Measurements from ENCODE around the gene BICDL1. TPM values are rescaled to one million over a fixed set of nuclear protein-coding genes. Genes with fewer than 3 reads are reported as not detected.

Gene BICDL1
- total RNA-seq, 1 experiment from 2014 or later = 14.2 TPM

DNA sequence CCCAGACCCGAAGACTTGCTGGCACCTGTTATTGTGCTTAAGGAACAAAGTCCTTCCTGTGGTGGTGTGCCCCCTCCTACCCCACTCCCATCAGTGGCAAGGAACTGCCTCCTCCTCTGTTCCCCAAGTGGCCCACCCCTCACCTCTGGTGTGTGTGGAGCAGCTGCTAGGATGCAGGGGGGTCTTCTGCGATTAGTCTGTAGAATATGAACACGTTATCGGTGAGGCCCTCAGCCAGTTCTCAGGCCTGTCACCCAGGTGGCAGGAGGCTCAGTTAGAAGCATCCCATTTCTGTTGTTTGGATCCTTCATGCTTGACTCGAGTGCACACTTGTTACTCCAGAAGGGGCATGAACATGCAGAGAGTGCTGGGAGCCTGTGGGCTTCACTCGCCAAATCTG, 88.2 kb downstream of the BICDL1 start:
- no peaks in the 10 kb centered on the region for H3K9me3 ChIP-seq
- Mint-ChIP-seq H3K27ac (ENCODE audit: unreplicated experiment) (no peak overlapping the region), H3K4me1 (ENCODE audit: low read depth, unreplicated experiment) (peaks cover 17% of the 10 kb centered on the region), H3K27me3 (ENCODE audit: insufficient read depth, unreplicated experiment) (no peaks in the 10 kb centered on the region), H3K4me3 (ENCODE audit: unreplicated experiment) (no peak overlapping the region), H3K9me3 (ENCODE audit: unreplicated experiment) (no peaks in the 10 kb centered on the region), H3K36me3 (ENCODE audit: insufficient read depth, unreplicated experiment) (no peaks in the 10 kb centered on the region)
- CTCF ChIA-PET = no interaction called here
- H3K27me3 ChIP-seq (replicated peaks; ENCODE audit: control insufficient read depth, insufficient read depth, low read length) = no peaks in the 10 kb centered on the region
- intact Hi-C loops (cut with micrococcal nuclease; ENCODE audit: unreplicated experiment) = no loop called here
- no peaks in the 10 kb centered on the region for H3K36me3 ChIP-seq (ENCODE audit: control insufficient read depth, insufficient read depth, low read length)
- no peak overlapping the region for H3K4me3 ChIP-seq (ENCODE audit: low read depth, low read length)
- BruUV-seq (replicated peaks) = no TSS peak
- TF ChIP-seq, protein P1, sequence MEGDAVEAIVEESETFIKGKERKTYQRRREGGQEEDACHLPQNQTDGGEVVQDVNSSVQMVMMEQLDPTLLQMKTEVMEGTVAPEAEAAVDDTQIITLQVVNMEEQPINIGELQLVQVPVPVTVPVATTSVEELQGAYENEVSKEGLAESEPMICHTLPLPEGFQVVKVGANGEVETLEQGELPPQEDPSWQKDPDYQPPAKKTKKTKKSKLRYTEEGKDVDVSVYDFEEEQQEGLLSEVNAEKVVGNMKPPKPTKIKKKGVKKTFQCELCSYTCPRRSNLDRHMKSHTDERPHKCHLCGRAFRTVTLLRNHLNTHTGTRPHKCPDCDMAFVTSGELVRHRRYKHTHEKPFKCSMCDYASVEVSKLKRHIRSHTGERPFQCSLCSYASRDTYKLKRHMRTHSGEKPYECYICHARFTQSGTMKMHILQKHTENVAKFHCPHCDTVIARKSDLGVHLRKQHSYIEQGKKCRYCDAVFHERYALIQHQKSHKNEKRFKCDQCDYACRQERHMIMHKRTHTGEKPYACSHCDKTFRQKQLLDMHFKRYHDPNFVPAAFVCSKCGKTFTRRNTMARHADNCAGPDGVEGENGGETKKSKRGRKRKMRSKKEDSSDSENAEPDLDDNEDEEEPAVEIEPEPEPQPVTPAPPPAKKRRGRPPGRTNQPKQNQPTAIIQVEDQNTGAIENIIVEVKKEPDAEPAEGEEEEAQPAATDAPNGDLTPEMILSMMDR (IDR thresholded peaks at IDR 0.05; ENCODE audit: insufficient read depth in 1 of 2, low read depth in 1 of 2, low read length in 1 of 2, severe bottlenecking in 1 of 2, unreplicated experiment in 1 of 2) = no peak
- POLR2A ChIA-PET = no interaction called here
- DNase-seq = no peak
- peaks cover 17% of the 10 kb centered on the region for H3K4me1 ChIP-seq

DNA sequence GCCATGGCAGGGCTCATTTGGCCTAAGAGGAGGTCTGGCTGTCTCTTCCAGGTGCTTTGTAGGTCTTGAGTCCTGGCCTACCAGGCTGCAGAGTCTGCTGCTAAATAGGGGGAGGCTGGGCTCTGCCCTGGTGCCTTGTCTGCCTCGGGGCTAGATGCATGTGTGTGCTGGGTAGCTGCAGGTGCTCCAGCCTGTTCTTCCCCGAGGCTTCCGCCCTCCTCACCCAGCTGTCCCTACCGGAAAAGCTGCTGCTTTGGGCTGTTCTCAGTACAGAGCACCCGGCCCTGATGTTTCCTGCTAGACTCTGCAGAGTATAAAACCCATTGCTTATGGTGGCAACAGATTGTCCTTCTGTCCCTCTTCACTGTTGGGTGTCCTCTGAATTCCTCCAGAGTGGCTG, 89.8 kb downstream of the BICDL1 start:
- Mint-ChIP-seq H3K4me1 (ENCODE audit: low read depth, unreplicated experiment) (peaks cover 17% of the 10 kb centered on the region), H3K4me3 (ENCODE audit: unreplicated experiment) (no peak overlapping the region), H3K27ac (ENCODE audit: unreplicated experiment) (peak overlapping the region; percentile 13), H3K9me3 (ENCODE audit: unreplicated experiment) (no peaks in the 10 kb centered on the region), H3K36me3 (ENCODE audit: insufficient read depth, unreplicated experiment) (no peaks in the 10 kb centered on the region), H3K27me3 (ENCODE audit: insufficient read depth, unreplicated experiment) (no peaks in the 10 kb centered on the region)
- no peak overlapping the region for H3K4me3 ChIP-seq (ENCODE audit: low read depth, low read length)
- CTCF ChIA-PET = interaction anchor here (1.5 kb wide), 1 partner anchor 8 kb away, joined by 6 read pairs; no protein-coding TSS in a partner anchor
- TF ChIP-seq, protein P1 (IDR thresholded peaks at IDR 0.05; ENCODE audit: insufficient read depth in 1 of 2, low read depth in 1 of 2, low read length in 1 of 2, severe bottlenecking in 1 of 2, unreplicated experiment in 1 of 2) = no peak
- no peaks in the 10 kb centered on the region for H3K9me3 ChIP-seq
- no peaks in the 10 kb centered on the region for H3K36me3 ChIP-seq (ENCODE audit: control insufficient read depth, insufficient read depth, low read length)
- no TSS peak for BruUV-seq (replicated peaks)
- intact Hi-C loops (cut with micrococcal nuclease; ENCODE audit: unreplicated experiment) = no loop called here
- no peak for DNase-seq
- no peaks in the 10 kb centered on the region for H3K27me3 ChIP-seq (replicated peaks; ENCODE audit: control insufficient read depth, insufficient read depth, low read length)
- POLR2A ChIA-PET = no interaction called here
- H3K4me1 ChIP-seq = peaks cover 17% of the 10 kb centered on the region

DNA sequence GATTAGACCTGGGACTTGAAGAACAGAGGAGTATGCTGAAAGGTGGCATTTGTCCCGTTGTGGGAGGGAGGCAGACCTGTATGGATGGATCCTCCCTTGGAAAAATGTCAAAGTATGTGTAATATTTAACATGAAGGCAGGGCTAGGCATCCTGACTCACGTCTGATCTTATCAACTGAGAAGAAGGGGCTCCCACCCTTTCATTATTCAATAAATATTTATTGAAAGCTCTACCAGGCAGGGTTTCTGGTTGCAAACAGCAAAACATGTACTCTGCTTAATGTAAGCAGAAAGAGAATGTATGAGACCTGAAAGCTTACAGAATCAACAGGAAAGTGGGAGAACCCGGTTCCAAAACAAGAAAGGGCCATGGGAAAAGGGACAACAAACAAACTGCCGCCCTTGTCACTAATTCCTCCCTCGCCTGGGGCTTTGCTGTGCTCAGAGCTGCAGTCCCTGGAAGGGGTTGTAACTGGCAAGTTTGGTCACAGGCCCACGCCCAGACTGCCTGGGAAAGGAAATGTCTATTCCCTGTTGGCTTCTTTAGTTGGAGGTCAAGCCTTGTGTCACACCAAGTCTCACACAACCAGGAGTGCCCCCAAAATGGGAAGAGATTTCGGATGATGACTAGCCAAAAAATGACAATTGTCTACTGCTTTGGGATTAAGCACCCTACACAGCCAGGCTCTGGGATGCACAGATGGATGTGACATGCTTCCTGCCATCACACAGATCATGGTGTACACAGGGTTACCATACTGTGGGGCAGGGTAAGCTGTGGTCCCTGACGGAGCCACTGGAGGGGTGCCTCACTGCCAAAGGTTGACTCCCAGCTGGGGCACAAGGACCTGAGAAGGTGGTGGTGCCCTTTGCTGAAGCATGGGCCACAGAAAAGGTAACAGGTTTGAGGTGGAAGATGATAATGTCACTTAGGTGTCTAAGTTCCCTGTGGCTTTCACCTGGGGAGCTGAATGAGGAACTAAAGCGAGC, 90.7 kb downstream of the BICDL1 start:
- H3K4me1 ChIP-seq = peaks cover 17% of the 10 kb centered on the region
- ChIA-PET POLR2A (interaction anchor here (0.5 kb wide), 1 partner anchor 25 kb away, joined by 6 read pairs; no protein-coding TSS in a partner anchor), CTCF (interaction anchor here (0.5 to 1.5 kb wide), 2 partner anchors 8 to 122 kb away, joined by 3 to 6 read pairs; no protein-coding TSS in a partner anchor)
- H3K27me3 ChIP-seq (replicated peaks; ENCODE audit: control insufficient read depth, insufficient read depth, low read length) = no peaks in the 10 kb centered on the region
- TF ChIP-seq, protein P1 (IDR thresholded peaks at IDR 0.05; ENCODE audit: insufficient read depth in 1 of 2, low read depth in 1 of 2, low read length in 1 of 2, severe bottlenecking in 1 of 2, unreplicated experiment in 1 of 2) = no peak
- no TSS peak for BruUV-seq (replicated peaks)
- Mint-ChIP-seq H3K27ac (ENCODE audit: unreplicated experiment) (peak overlapping the region; percentile 13), H3K4me1 (ENCODE audit: low read depth, unreplicated experiment) (peaks cover 17% of the 10 kb centered on the region), H3K27me3 (ENCODE audit: insufficient read depth, unreplicated experiment) (no peaks in the 10 kb centered on the region), H3K36me3 (ENCODE audit: insufficient read depth, unreplicated experiment) (peaks cover 2% of the 10 kb centered on the region), H3K4me3 (ENCODE audit: unreplicated experiment) (no peak overlapping the region), H3K9me3 (ENCODE audit: unreplicated experiment) (no peaks in the 10 kb centered on the region)
- H3K36me3 ChIP-seq (ENCODE audit: control insufficient read depth, insufficient read depth, low read length) = no peaks in the 10 kb centered on the region
- intact Hi-C loops (cut with micrococcal nuclease; ENCODE audit: unreplicated experiment) = no loop called here
- H3K9me3 ChIP-seq = no peaks in the 10 kb centered on the region
- DNase-seq = no peak
- H3K4me3 ChIP-seq (ENCODE audit: low read depth, low read length) = no peak overlapping the region
